ENCODE data around the gene RRAS2. TPM values are rescaled to one million over a fixed set of nuclear protein-coding genes. Genes with fewer than 3 reads are reported as not detected.

RRAS2 gene
- polyA plus RNA-seq, 1 of the 3 experiments (the other 2 are of a cell fraction), result 53.3 TPM

DNA sequence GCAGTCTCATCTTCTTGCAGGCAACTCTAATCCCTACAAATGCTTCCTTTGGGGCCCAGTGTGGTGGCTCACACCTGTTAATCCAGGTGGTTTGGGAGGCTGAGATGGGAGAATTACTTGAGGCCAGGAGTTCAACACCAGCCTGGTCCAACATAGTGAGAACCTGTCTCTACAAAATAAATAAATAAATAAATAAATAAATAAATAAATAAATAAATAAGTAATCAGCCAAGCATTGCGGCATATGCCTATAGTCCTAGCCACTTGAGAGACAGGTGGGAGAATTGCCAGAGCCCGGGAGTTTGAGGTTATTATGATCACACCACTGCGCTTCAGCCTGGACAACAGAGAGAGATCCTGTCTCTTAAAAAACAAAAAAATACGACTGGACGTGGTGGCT lies 34.1 kb upstream of the RRAS2 start:
- no peak overlapping the region for H2AFZ ChIP-seq (ENCODE audit: low read depth)
- no peaks in the 10 kb centered on the region for H3K27me3 ChIP-seq (ENCODE audit: insufficient read depth)
- no peak overlapping the region for H3K4me2 ChIP-seq
- H3K36me3 ChIP-seq (replicated peaks in 1 of 2; ENCODE audit: control insufficient read depth in 1 of 2, insufficient read depth in 2 of 2, low read length in 1 of 2), result no peaks in the 10 kb centered on the region
- no peak for DNase-seq
- no peaks in the 10 kb centered on the region for H4K20me1 ChIP-seq (ENCODE audit: insufficient read depth)
- no peak for TF ChIP-seq USF2 (IDR thresholded peaks at IDR 0.05; ENCODE audit: borderline replicate concordance, low read depth, low read length)
- no peak for TF ChIP-seq RXRA (IDR thresholded peaks at IDR 0.05; ENCODE audit: borderline replicate concordance, low read depth)
- TF ChIP-seq SMC3 (IDR thresholded peaks at IDR 0.05; ENCODE audit: low read depth, low read length), result no peak
- TF ChIP-seq JUND (IDR thresholded peaks at IDR 0.05), result no peak
- TF ChIP-seq RFX5 (IDR thresholded peaks at IDR 0.05; ENCODE audit: low read length), result no peak
- no peak for TF ChIP-seq ZBTB33 (IDR thresholded peaks at IDR 0.05; ENCODE audit: borderline replicate concordance, low read depth)
- TF ChIP-seq, protein P1, sequence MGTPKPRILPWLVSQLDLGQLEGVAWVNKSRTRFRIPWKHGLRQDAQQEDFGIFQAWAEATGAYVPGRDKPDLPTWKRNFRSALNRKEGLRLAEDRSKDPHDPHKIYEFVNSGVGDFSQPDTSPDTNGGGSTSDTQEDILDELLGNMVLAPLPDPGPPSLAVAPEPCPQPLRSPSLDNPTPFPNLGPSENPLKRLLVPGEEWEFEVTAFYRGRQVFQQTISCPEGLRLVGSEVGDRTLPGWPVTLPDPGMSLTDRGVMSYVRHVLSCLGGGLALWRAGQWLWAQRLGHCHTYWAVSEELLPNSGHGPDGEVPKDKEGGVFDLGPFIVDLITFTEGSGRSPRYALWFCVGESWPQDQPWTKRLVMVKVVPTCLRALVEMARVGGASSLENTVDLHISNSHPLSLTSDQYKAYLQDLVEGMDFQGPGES (IDR thresholded peaks at IDR 0.05; ENCODE audit: low read depth, low read length), result no peak
- no peak for TF ChIP-seq RCOR1 (IDR thresholded peaks at IDR 0.05; ENCODE audit: low read length)
- TF ChIP-seq TEAD4 (IDR thresholded peaks at IDR 0.05; ENCODE audit: borderline replicate concordance, insufficient read depth), result no peak
- TF ChIP-seq FOXJ3 (CRISPR knock-in tag; IDR thresholded peaks at IDR 0.05), result no peak
- no peak for TF ChIP-seq TCF12 (IDR thresholded peaks at IDR 0.05)
- TF ChIP-seq, protein P2, sequence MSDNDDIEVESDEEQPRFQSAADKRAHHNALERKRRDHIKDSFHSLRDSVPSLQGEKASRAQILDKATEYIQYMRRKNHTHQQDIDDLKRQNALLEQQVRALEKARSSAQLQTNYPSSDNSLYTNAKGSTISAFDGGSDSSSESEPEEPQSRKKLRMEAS (IDR thresholded peaks at IDR 0.05; ENCODE audit: low read depth), result no peak
- TF ChIP-seq, protein P3, sequence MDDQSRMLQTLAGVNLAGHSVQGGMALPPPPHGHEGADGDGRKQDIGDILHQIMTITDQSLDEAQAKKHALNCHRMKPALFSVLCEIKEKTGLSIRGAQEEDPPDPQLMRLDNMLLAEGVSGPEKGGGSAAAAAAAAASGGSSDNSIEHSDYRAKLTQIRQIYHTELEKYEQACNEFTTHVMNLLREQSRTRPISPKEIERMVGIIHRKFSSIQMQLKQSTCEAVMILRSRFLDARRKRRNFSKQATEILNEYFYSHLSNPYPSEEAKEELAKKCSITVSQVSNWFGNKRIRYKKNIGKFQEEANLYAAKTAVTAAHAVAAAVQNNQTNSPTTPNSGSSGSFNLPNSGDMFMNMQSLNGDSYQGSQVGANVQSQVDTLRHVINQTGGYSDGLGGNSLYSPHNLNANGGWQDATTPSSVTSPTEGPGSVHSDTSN (IDR thresholded peaks at IDR 0.05), result no peak
- no peak for TF ChIP-seq NRF1 (IDR thresholded peaks at IDR 0.05; ENCODE audit: low read depth, low read length)
- no peak for TF ChIP-seq MXI1 (IDR thresholded peaks at IDR 0.05; ENCODE audit: low read depth, low read length)
- H3F3A ChIP-seq (replicated peaks; ENCODE audit: insufficient read depth), result no peaks in the 10 kb centered on the region
- no peaks in the 10 kb centered on the region for H3K4me1 ChIP-seq (ENCODE audit: control insufficient read depth in 1 of 2, insufficient read depth in 2 of 2, low read depth in 1 of 2, low read length in 1 of 2)
- H3K79me2 ChIP-seq (ENCODE audit: insufficient read depth), result no peaks in the 10 kb centered on the region
- CTCF ChIA-PET, result no interaction called here
- no peak overlapping the region for H3K4me3 ChIP-seq (ENCODE audit: low read depth in 2 of 2, low read length in 1 of 2)
- H3K9me2 ChIP-seq, result no peaks in the 10 kb centered on the region
- H3K9ac ChIP-seq, result no peak overlapping the region
- no peaks in the 10 kb centered on the region for H3K9me3 ChIP-seq
- H3K27ac ChIP-seq (ENCODE audit: low read depth in 2 of 2, low read length in 1 of 2), result no peak overlapping the region
- WGBS (ENCODE audit: low lambda C conversion rate), result 96% methylated on average over 5 of the region's 5 CpGs
- POLR2A ChIA-PET, result no interaction called here

Data from SK-N-SH (cell line).